ENCODE results near the gene PPHLN1.
A peak's percentile ranks its signal among the peaks of the same experiment; 100 is the strongest.
"Not testable (repeated sequence)": the region's sequence is repeated elsewhere in the genome, so short reads cannot be mapped to it uniquely, and the experiment has no call there.

PPHLN1 gene

DNA sequence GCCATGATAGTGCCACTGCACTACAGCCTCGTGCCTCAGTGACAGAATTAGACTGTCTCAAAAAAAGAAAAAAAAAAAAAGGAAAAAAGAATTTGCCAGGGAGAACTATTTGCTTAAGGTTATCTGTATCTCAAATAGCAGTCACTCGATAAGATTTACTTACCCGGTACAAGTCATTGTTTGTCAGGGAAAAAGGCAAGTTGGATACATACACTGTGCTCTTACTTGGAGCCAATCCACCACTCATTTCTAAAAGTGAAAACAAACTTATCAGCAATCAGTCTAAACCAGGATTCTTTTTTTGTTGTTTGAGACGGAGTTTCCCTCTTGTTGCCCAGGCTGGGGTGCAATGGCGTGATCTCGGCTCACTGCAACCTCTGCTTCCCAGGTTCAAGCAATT lies 2.1 kb upstream of the PPHLN1 start:
- DNase-seq (ENCODE audit: low read depth): no peak

- DNase-seq (ENCODE audit: low read depth): no peak
These were observed 678 bp upstream of the PPHLN1 start for GRCh38 chr12:42325326-42325652.

GRCh38 chr12:42326541-42327226 lies 717 bp downstream of the PPHLN1 start:
- peak; percentile 49 for DNase-seq (ENCODE audit: low read depth)

- no peak for DNase-seq (ENCODE audit: low read depth)
These were observed 1.2 kb downstream of the PPHLN1 start for GRCh38 chr12:42327227-42327590.

DNA sequence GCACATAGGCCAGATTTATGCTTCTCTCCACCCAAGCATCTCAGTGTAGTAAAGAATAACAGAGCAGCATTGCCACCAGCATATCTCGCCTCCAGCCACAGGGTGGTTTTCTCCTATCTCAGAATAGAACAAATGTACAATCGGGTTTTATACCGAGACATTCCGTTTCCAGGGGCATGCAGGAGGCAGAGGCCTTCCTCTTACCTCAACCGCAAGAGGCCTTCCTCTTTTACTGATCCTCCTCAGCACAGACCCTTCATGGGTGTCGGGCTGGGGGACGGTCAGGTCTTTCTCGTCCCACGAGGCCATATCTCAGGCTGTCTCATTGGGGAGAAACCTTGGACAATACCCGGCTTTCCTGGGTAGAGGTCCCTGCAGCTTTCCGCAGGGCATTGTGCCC lies 4.1 kb downstream of the PPHLN1 start:
- DNase-seq (ENCODE audit: low read depth): not testable (repeated sequence)

- peak; percentile 66 for DNase-seq (ENCODE audit: low read depth)
These were observed 6.6 kb downstream of the PPHLN1 start for GRCh38 chr12:42332301-42333285.

DNA sequence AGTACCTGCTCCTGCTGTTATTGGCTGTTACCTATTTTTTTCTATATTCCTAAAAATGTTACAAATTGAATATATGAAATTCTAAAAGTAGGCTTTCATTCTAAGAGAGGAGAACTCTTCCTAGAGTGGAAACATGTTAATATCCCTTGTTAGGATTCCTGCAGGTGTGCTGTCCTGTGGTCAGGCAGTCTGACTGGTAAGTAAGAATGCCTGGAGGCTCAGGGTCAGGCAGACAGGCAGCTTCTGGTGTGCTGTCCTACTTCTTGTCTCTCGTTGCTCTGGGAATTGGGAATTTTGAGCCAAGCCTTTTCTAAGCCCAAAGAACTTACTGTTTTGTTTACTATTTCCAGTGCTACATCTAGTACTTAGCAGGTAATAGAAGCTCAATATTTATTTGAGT lies 10.3 kb downstream of the PPHLN1 start:
- DNase-seq (ENCODE audit: low read depth): no peak

DNA sequence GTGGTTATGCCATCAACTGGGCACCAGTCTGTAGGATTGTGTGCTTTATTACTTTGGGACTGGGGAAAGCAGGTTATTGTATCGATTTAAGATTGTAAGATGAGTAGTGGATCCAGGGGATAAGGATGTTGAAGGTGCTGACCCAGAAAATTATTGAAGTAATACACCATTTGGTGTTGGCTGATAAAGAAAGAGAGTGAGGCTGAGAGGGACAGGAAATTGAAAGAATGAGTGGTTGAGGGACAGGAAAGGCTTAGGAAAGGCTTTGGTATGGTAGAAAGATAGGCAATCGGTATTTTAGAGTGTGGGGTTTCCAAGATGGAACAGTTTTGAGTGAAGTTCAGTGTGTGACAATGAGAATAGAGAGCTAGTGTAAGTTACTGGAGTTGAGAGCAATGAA lies 12.3 kb downstream of the PPHLN1 start:
- DNase-seq (ENCODE audit: low read depth): no peak

DNA sequence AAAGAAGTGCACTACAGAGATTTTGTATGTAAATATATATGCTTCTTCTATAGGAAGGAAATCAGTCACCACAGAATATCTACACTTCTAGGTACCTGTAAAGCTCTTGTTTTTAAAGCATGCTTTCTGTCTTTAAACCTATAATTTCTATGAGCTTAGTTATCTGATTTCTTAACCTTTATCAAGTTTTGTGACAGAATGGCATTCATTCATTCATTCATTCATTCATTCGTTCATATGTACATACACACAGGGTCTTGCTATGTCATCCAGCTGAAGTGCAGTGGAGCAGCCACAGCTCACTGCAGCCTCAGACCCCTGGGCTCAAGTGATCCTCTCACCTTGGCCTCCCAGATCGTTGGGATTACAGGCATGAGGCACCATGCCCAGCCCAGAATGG lies 16.1 kb downstream of the PPHLN1 start:
- DNase-seq (ENCODE audit: low read depth): no peak

DNA sequence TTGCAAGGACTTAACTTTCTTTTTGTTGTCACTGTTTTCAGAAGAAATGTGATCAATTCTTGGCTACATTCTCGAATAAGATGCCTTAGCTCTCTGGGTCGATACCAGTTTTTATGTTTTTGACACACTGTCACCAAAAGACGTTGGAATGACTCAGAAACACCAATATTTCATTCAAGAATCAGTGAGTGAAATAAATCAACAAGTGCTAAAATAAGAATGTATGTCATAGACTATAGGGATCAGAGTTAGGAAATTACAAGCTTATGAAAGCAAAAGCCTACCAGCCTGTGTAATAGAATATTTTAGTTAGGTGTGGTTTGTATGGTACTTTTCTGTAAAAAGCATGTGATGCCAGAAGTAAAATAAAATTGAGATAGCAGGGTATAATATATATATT lies 17.8 kb downstream of the PPHLN1 start:
- no peak for DNase-seq (ENCODE audit: low read depth)

DNA sequence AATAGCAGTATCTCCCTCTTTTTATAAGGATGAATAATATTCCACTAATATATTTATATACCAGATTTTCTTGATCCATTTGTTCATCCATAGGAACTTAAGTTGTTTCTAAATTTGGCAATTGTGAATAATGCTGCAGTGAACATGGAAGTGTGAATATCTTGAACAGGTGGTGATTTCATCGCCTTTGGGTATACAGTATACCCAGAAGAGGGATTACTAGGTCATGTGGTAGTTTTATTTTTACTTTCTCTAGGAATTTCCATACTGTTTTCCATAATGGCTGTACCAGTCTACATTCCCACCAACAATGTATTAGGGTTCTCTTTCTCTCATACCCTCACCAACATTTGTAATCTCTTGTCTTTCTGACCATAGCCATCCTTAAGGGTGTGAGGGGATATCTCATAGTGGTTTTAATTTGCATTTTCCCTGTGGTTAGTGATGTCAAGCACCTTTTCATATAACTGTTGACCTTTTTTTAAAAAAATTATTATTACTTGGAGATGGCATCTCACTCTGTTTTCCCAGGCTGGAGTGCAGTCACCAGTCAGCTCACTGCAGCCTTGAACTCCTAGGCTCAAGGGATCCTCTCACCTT lies 20.5 kb downstream of the PPHLN1 start:
- no peak for DNase-seq (ENCODE audit: low read depth)

GRCh38 chr12:42349119-42350020 lies 23.4 kb downstream of the PPHLN1 start:
- not testable (repeated sequence) for DNase-seq (ENCODE audit: low read depth)

DNA sequence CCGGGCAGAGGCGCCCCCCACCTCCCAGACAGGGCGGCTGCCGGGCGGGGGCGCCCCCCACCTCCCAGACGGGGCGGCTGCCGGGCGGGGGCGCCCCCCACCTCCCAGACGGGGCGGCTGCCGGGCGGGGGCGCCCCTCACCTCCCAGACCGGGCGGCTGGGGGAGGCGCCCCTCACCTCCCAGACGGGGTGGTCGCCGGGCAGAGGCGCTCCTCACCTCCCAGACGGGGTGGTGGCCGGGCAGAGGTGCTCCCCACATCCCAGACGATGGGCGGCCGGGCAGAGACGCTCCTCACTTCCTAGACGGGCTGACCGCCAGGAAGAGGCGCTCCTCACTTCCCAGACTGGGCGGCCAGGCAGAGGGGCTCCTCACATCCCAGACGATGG lies 24.0 kb downstream of the PPHLN1 start:
- DNase-seq (ENCODE audit: low read depth): not testable (repeated sequence)

GRCh38 chr12:42356344-42356743 lies 30.4 kb downstream of the PPHLN1 start:
- DNase-seq (ENCODE audit: low read depth): no peak

GRCh38 chr12:42360747-42361403 lies 34.9 kb downstream of the PPHLN1 start:
- DNase-seq (ENCODE audit: low read depth): peak; percentile 37

DNA sequence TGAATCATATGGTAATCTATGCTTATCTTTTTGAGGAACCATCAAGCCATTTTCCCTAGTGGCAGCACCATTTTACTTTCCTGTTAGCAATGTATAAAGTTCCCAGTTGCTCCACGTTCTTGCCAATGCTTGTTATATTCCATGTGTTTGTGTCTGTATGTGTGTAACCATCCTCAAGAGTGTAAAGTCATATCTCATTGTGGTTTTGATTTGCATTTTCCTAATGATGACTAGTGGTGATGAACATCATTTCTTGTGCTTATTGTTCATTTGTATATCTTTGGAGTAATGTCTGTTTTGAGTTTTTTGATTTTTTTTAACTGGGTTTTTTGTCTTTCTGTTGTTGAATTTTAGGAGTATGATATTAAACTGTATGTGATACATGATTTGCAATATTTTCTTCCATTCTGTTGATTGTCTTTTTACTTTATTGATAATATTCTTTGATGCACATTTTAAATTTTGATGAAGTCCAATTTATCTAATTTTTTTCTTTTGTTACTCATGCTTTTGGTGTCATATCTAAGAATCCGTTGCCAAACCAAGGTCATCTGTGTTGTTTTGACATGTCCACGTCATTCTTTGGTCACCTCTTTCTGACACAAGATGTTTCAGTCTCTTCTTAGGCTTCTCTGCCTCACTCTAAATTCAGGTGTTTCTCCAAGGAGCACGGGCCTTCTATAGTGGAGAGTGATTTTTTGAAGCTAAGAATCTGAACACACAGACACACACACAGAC lies 36.1 kb downstream of the PPHLN1 start:
- no peak for DNase-seq (ENCODE audit: low read depth)

DNA sequence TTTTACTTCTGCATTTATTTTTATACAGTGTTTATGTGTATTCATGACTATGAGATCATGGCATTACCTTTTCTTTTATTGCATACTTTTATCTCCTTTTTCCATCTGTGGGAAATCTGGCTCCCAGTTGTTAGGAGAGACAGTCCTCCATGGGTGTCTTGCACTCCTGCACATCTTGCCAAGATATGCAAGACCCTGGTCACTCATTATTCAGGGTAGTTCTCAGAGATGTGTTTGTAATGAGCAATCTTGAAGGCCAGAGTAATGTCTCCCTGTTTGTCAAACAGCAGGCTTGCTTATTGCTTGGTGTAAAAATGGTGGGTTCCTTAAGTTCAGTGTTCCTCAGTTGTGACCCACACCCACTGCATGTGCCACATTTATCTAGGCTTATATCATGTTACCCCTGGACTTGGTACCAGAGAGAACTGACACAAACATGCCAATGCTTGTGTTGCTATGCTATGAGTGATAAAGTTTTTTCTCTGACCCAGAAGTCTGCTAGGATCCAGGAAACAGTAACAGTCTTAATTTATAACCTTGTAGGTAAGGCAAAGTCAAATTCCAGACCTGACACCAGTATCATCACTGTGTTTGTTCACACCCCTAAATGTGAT lies 36.8 kb downstream of the PPHLN1 start:
- DNase-seq (ENCODE audit: low read depth): no peak

DNA sequence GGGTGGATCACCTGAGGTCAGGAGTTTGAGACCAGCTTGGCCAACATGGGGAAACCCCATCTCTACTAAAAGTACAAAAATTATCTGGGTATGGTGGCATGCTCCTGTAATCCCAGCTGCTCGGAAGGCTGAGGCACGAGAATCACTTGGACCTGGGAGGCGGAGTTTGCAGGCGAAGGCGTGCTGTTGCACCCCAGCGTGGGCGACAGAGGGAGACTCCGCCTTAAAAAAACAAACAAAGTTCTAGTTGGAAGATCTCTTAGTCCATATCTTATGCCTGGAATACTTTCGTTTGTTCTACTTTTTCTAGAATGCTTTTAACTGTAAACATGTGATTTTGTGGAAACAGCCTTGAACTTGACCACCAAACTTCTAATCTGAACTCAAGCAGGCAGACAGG lies 38.7 kb downstream of the PPHLN1 start:
- DNase-seq (ENCODE audit: low read depth): no peak

DNA sequence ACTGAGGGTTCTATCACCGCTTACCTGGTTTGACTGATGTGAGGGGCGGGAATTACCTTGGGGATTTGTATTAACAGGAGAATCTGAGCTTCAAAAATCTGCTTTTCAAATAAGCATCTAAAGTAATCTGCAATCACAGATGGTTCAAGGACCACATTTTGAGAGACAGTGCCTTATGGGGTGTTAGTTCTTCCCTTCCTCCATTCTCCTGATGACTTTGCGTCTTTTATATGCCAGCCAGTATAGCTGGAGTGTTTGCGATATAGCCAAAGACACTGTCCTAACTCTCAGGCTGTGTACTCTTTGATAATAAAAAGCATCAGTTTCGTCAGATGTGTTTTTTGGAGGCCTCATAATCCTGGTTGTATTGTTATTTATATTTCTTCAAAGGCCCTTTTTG lies 39.5 kb downstream of the PPHLN1 start:
- no peak for DNase-seq (ENCODE audit: low read depth)

DNA sequence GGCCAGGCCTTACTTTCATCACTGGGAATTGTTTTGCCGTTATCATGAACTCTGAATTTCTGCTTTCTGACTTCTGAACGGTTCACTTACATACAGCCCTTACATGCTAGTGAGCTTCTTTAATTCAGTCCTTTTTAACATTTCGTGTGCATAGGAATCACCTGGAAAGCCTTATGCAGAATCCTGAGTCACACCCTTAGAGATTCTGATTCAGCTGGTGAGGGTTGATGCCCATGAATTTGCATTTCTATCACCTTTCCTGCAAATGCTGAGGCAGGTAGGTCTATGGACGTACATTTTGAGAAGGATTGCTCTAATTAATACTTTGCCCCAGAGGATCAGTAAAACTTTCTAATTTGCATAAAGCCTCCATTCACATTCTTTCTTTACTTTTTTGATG lies 44.0 kb downstream of the PPHLN1 start:
- DNase-seq (ENCODE audit: low read depth): no peak
